Lung (tissue), 12 donors: ENCODE data around the gene ZNF77. TPM values are rescaled to one million over a fixed set of nuclear protein-coding genes. Genes with fewer than 3 reads are reported as not detected.

Experiments used
- ATAC-seq: fragments of 200-7000 bp; cut with Tn5 transposase; one replicate; pipeline ENCODE4 v1.9.1; 2020; ENCODE audit warnings: moderate number of reproducible peaks; ENCODE audit not compliant: insufficient read depth, low FRiP score
- DNase-seq, 3 donors: peaks; one replicate each; pipeline ENCODE4 v3.0.0-alpha.2; 2013 to 2017
- H3K27ac ChIP-seq, 2 donors: one replicate each; pipeline ENCODE4 v1.5.1; 2013; ENCODE audit warnings: mild to moderate bottlenecking in 2 of 2, moderate library complexity in 2 of 2, control low read depth in 1 of 2, inconsistent platforms in 1 of 2, low read depth in 1 of 2, low read length in 1 of 2
- H3K27me3 ChIP-seq, 3 donors: one replicate each; pipeline ENCODE4 v1.5.1; 2013; ENCODE audit warnings: low read length in 2 of 3; ENCODE audit not compliant: control insufficient read depth in 3 of 3, insufficient read depth in 3 of 3
- H3K36me3 ChIP-seq, 4 donors: one replicate each; pipeline ENCODE4 v1.5.1; 2013; ENCODE audit warnings: low read length in 4 of 4, mild to moderate bottlenecking in 1 of 4, moderate library complexity in 1 of 4; ENCODE audit not compliant: control insufficient read depth in 4 of 4, insufficient read depth in 4 of 4
- H3K4me1 ChIP-seq, 5 donors: one replicate each; pipeline ENCODE4 v1.5.1; 2013; ENCODE audit warnings: low read length in 5 of 5, mild to moderate bottlenecking in 2 of 5, moderate library complexity in 1 of 5; ENCODE audit not compliant: control insufficient read depth in 5 of 5, insufficient read depth in 5 of 5
- H3K4me3 ChIP-seq: one replicate; pipeline ENCODE4 v1.5.1; 2013; ENCODE audit warnings: mild to moderate bottlenecking, control low read depth, moderate library complexity
- H3K9ac ChIP-seq, 2 donors: one replicate each; pipeline ENCODE4 v1.5.1; 2013; ENCODE audit warnings: low read length in 2 of 2, control low read depth in 1 of 2; ENCODE audit not compliant: insufficient read depth in 1 of 2
- H3K9me3 ChIP-seq, 4 donors: one replicate each; pipeline ENCODE4 v1.5.1; 2013; ENCODE audit warnings: low read length in 3 of 4, mild to moderate bottlenecking in 1 of 4, moderate library complexity in 1 of 4; ENCODE audit not compliant: control insufficient read depth in 4 of 4, insufficient read depth in 3 of 4
- CTCF ChIP-seq: IDR thresholded peaks from 2 replicates; pipeline ENCODE4 v1.5.1; 2012; ENCODE audit warnings: mild to moderate bottlenecking; ENCODE audit errors: control extremely low read depth, extremely low read depth
- WGBS, 2 donors: extraction: QIAGEN DNeasy Blood & Tissue Kit; methylation state at CpG; one replicate each; pipeline ENCODE4 v1.1.7; 2013; 5-methylcytosine and 5-hydroxymethylcytosine counted together
- polyA plus RNA-seq, 2 donors: library from polyadenylated mRNA; stranded (reverse); fragments of 200-250 nt; gene quantifications; one replicate each; pipeline ENCODE4 v1.2.1, GENCODE V29; 2013
- total RNA-seq, 2 donors: library from RNA; depleted of rRNA in 1 of 2; stranded (reverse); fragments of >200 nt in 1 of 2; gene quantifications; one replicate each; pipeline ENCODE4 v1.2.1, GENCODE V29; 2014 to 2021
- donor health status: control.
- donor health status: control.
- donor health status: Bipolar disorder and iron deficiency.
- donor health status: healthy.
- donor health status: DM: yes; HTN: yes; CAD: no.

The ZNF77 gene
- total and polyA plus RNA-seq, 4 donors = 3.0 to 6.7 (median 3.2) TPM

GRCh38 chr19:2978166-2978767 is 33.5 kb upstream of the ZNF77 start:
- no peaks in the 10 kb centered on the region for H3K36me3 ChIP-seq
- peak in 2 of 3 donors; percentile 36 to 44 for DNase-seq
- no peak for TF ChIP-seq CTCF
- no peak for ATAC-seq
- WGBS, 2 donors = 68 to 82% methylated on average over 11 of the region's 11 CpGs
- H3K27ac ChIP-seq = peak overlapping the region in 1 of 2 donors; percentile 73
- H3K4me1 ChIP-seq = peaks cover 0 to 39% (median 11%) of the 10 kb centered on the region in 5 donors
- no peaks in the 10 kb centered on the region for H3K9me3 ChIP-seq
- no peaks in the 10 kb centered on the region for H3K27me3 ChIP-seq
- H3K4me3 ChIP-seq = no peak overlapping the region
- H3K9ac ChIP-seq = no peak overlapping the region

- Histone ChIP-seq H3K27ac (peak overlapping the region in 1 of 2 donors; percentile 73), H3K9me3 (no peaks in the 10 kb centered on the region), H3K36me3 (no peaks in the 10 kb centered on the region), H3K9ac (no peak overlapping the region), H3K27me3 (no peaks in the 10 kb centered on the region), H3K4me3 (no peak overlapping the region), H3K4me1 (peaks cover 0 to 36% (median 11%) of the 10 kb centered on the region in 5 donors)
- ATAC-seq (no peak), DNase-seq (no peak)
- WGBS, 2 donors = 49 to 67% methylated on average over 10 of the region's 10 CpGs
- no peak for TF ChIP-seq CTCF
These were observed 33.0 kb upstream of the ZNF77 start for GRCh38 chr19:2977746-2978138.

- peak within 1 kb of the TSS in 1 of 2 donors; percentile 73 for H3K27ac ChIP-seq
- no peaks in the 10 kb centered on the region for H3K27me3 ChIP-seq
- peak; percentile 92 for ATAC-seq
- WGBS, 2 donors = 0 to 1% methylated on average over 43 to 51 of the region's 51 CpGs
- no peaks in the 10 kb centered on the region for H3K36me3 ChIP-seq
- peak; percentile 96 to 98 (median 97) for DNase-seq
- peaks cover 0 to 31% (median 7%) of the 10 kb centered on the region in 5 donors for H3K4me1 ChIP-seq
- no peak within 1 kb of the TSS for H3K4me3 ChIP-seq
- H3K9me3 ChIP-seq = no peaks in the 10 kb centered on the region
- TF ChIP-seq CTCF = no peak
- H3K9ac ChIP-seq = peak within 1 kb of the TSS in 1 of 2 donors; percentile 61
These were observed 32.4 kb upstream of the ZNF77 start, which contains the start of gene TLE6 for GRCh38 chr19:2977001-2977745. TLE6 (plus strand) TSS chr19:2977564; CDS start chr19:2978234, 670 bp downstream.
